Smooth muscle cell (in vitro differentiated cells): ENCODE results near the gene DCAF8L2. TPM values are rescaled to one million over a fixed set of nuclear protein-coding genes. Genes with fewer than 3 reads are reported as not detected.
"Not testable (repeated sequence)": the region's sequence is repeated elsewhere in the genome, so short reads cannot be mapped to it uniquely, and the experiment has no call there.

Source experiments
- DNase-seq: peaks from one replicate; lab custom pipeline; 2025; ENCODE audit not compliant: unreplicated experiment; lab: John Stamatoyannopoulos, UW
- H2AFZ ChIP-seq: fragments of 200-600 bp; sonication (generic); 2 replicates; pipeline ENCODE4 v1.6.0; 2016; ENCODE audit warnings: antibody characterized with exemption, low read depth, mild to moderate bottlenecking
- H3F3A ChIP-seq: fragments of 200-600 bp; sonication (generic); 2 replicates; pipeline ENCODE4 v1.6.0; 2017; ENCODE audit warnings: antibody characterized with exemption, low read depth
- H3K27ac ChIP-seq: fragments of 200-600 bp; sonication (generic); 2 replicates; pipeline ENCODE4 v1.5.1; 2016; ENCODE audit warnings: low read depth, mild to moderate bottlenecking
- H3K27me3 ChIP-seq: fragments of 200-600 bp; sonication (generic); 2 replicates; pipeline ENCODE4 v1.6.1; 2016; ENCODE audit warnings: low read depth, mild to moderate bottlenecking
- H3K36me3 ChIP-seq: fragments of 200-600 bp; sonication (generic); 2 replicates; pipeline ENCODE4 v1.5.1; 2016; ENCODE audit warnings: low read depth
- H3K4me1 ChIP-seq: fragments of 200-600 bp; sonication (generic); 2 replicates; pipeline ENCODE4 v1.5.1; 2016; ENCODE audit warnings: low read depth
- H3K4me2 ChIP-seq: fragments of 200-600 bp; sonication (generic); 2 replicates; pipeline ENCODE4 v1.6.0; 2016; ENCODE audit warnings: mild to moderate bottlenecking
- H3K4me3 ChIP-seq: fragments of 200-600 bp; sonication (generic); 2 replicates; pipeline ENCODE4 v1.5.1; 2016; ENCODE audit warnings: mild to moderate bottlenecking
- H3K79me2 ChIP-seq: fragments of 200-600 bp; sonication (generic); 2 replicates; pipeline ENCODE4 v1.6.0; 2016; ENCODE audit warnings: low read depth, mild to moderate bottlenecking
- H3K9ac ChIP-seq: fragments of 200-600 bp; sonication (generic); 2 replicates; pipeline ENCODE4 v1.6.0; 2016; ENCODE audit warnings: low read depth
- H3K9me3 ChIP-seq: fragments of 200-600 bp; sonication (generic); replicated peaks from 2 replicates; pipeline ENCODE4 v1.5.1; 2016; ENCODE audit warnings: low read depth
- H4K20me1 ChIP-seq: fragments of 200-600 bp; sonication (generic); 2 replicates; pipeline ENCODE4 v1.6.0; 2016; ENCODE audit warnings: low read depth
- WGBS: methylation state at CpG from one replicate; pipeline ENCODE4 v1.1.7; 2016; ENCODE audit warnings: low lambda C conversion rate; 5-methylcytosine and 5-hydroxymethylcytosine counted together
- polyA plus RNA-seq: library from polyadenylated mRNA; unstranded; fragments of >200 nt; fragmentation: Nextera tagmentation; extraction: Ambion mirVana; gene quantifications from 2 replicates; pipeline ENCODE4 v1.2.1, GENCODE V29; 2016
- total RNA-seq: library from RNA; depleted of rRNA; stranded (reverse); fragments of >200 nt; gene quantifications from 2 replicates; pipeline ENCODE4 v1.2.3, GENCODE V29; 2014
- TF ChIP-seq, protein P1 (sequence below): fragments of 200-600 bp; sonication (generic); IDR thresholded peaks from 2 replicates; pipeline ENCODE4 v1.5.1; 2017; ENCODE audit warnings: borderline replicate concordance, mild to moderate bottlenecking, antibody characterized with exemption; ENCODE audit not compliant: insufficient read depth, poor library complexity, severe bottlenecking

DCAF8L2 gene
- total and polyA plus RNA-seq, 2 experiments from 2014 or later: not detected

DNA sequence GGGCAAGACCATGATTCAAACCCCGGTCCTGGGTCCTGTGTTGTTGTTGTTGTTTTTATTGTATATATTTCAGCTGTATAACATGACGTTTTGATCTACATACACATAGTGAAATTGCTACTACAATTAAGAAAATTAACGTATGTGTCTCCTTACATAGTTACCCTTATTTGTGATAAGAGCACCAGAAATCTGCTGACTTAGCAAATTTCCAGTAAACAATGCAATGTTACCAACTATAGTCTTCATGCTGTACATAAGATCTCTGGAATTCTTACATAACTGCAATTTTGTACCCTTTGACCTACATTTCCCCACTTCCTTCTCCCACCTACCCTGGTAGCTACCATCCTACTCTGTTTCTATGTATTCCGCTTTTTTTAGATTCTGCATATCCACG is 141.8 kb downstream of the DCAF8L2 start:
- WGBS: 82% methylated on average over 5 of the region's 5 CpGs
- H3K79me2 ChIP-seq: no peaks in the 10 kb centered on the region
- TF ChIP-seq, protein P1, sequence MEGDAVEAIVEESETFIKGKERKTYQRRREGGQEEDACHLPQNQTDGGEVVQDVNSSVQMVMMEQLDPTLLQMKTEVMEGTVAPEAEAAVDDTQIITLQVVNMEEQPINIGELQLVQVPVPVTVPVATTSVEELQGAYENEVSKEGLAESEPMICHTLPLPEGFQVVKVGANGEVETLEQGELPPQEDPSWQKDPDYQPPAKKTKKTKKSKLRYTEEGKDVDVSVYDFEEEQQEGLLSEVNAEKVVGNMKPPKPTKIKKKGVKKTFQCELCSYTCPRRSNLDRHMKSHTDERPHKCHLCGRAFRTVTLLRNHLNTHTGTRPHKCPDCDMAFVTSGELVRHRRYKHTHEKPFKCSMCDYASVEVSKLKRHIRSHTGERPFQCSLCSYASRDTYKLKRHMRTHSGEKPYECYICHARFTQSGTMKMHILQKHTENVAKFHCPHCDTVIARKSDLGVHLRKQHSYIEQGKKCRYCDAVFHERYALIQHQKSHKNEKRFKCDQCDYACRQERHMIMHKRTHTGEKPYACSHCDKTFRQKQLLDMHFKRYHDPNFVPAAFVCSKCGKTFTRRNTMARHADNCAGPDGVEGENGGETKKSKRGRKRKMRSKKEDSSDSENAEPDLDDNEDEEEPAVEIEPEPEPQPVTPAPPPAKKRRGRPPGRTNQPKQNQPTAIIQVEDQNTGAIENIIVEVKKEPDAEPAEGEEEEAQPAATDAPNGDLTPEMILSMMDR: no peak
- no peaks in the 10 kb centered on the region for H3K36me3 ChIP-seq
- no peak overlapping the region for H3K4me3 ChIP-seq
- no peaks in the 10 kb centered on the region for H3K4me1 ChIP-seq
- H3K4me2 ChIP-seq: no peak overlapping the region
- H4K20me1 ChIP-seq: no peaks in the 10 kb centered on the region
- H3K27ac ChIP-seq: no peak overlapping the region
- H2AFZ ChIP-seq: no peak overlapping the region
- no peak for DNase-seq
- H3K9me3 ChIP-seq: no peaks in the 10 kb centered on the region
- no peak overlapping the region for H3K9ac ChIP-seq
- no peaks in the 10 kb centered on the region for H3F3A ChIP-seq
- no peaks in the 10 kb centered on the region for H3K27me3 ChIP-seq

- 83% methylated on average over 3 of the region's 3 CpGs for WGBS
- Histone ChIP-seq H3K27me3 (no peaks in the 10 kb centered on the region), H3K4me3 (no peak overlapping the region), H4K20me1 (no peaks in the 10 kb centered on the region), H3K4me2 (no peak overlapping the region), H3K4me1 (no peaks in the 10 kb centered on the region), H3K36me3 (no peaks in the 10 kb centered on the region), H3K9me3 (no peaks in the 10 kb centered on the region), H3F3A (no peaks in the 10 kb centered on the region), H3K9ac (no peak overlapping the region), H2AFZ (no peak overlapping the region), H3K27ac (no peak overlapping the region), H3K79me2 (no peaks in the 10 kb centered on the region)
- TF ChIP-seq, protein P1: no peak
- no peak for DNase-seq
Observed at GRCh38 chrX:27735914-27736313, 145.8 kb downstream of the DCAF8L2 start.

DNA sequence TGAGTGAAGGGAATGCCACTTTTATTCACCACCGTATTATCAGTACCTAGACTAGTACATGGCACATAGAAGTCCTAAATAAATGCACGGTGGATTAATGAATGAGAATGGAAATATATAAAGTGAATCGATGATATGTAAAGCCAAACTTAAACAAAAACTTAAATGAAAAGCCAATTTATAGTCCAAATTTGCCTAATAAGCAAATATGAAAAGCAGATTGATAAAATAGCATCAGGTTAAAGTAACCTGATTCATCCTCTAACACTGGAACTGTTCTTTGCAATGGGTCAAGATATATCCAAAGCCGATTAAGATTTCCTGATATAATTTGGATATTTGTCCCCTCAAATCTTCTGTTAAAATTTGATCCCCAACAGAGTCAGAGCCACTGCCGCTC is 150.8 kb downstream of the DCAF8L2 start:
- Histone ChIP-seq H3K27me3 (no peaks in the 10 kb centered on the region), H4K20me1 (no peaks in the 10 kb centered on the region), H3K27ac (no peak overlapping the region), H3K4me1 (no peaks in the 10 kb centered on the region), H2AFZ (no peak overlapping the region), H3K36me3 (no peaks in the 10 kb centered on the region), H3K79me2 (no peaks in the 10 kb centered on the region), H3K4me2 (no peak overlapping the region), H3K9ac (no peak overlapping the region), H3F3A (no peaks in the 10 kb centered on the region), H3K4me3 (no peak overlapping the region), H3K9me3 (no peaks in the 10 kb centered on the region)
- WGBS: 87% methylated on average over 5 of the region's 5 CpGs
- TF ChIP-seq, protein P1: no peak
- no peak for DNase-seq

DNA sequence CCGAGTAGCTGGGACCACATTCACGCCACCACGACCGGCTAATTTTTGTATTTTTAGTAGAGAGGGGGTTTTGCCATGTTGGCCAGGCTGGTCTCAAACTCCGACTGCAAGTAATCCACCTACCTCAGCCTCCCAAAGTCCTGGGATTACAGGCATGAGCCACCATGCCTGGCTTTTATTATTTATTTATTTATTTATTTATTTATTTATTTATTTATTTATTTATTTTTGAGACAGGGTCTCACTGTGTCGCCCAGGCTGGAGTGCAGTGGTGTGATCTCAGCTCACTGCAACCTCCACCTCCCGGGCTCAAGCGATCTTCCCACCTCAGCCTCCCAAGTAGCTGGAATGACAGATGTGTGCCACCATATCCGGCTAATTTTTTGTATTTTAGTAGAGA is 153.4 kb downstream of the DCAF8L2 start:
- not testable (repeated sequence) for H2AFZ ChIP-seq, H3K9me3 ChIP-seq, H3K27me3 ChIP-seq, H3K4me3 ChIP-seq, H3K4me2 ChIP-seq, DNase-seq, H3K36me3 ChIP-seq, H3F3A ChIP-seq, H4K20me1 ChIP-seq, H3K79me2 ChIP-seq, H3K9ac ChIP-seq, H3K27ac ChIP-seq, H3K4me1 ChIP-seq
- WGBS: 85% methylated on average over 9 of the region's 9 CpGs
